Measurements from ENCODE around the gene TSPAN12. TPM values are rescaled to one million over a fixed set of nuclear protein-coding genes. Genes with fewer than 3 reads are reported as not detected.

Gene TSPAN12
- total RNA-seq, 1 experiment from 2014 or later: 17.3 TPM

DNA sequence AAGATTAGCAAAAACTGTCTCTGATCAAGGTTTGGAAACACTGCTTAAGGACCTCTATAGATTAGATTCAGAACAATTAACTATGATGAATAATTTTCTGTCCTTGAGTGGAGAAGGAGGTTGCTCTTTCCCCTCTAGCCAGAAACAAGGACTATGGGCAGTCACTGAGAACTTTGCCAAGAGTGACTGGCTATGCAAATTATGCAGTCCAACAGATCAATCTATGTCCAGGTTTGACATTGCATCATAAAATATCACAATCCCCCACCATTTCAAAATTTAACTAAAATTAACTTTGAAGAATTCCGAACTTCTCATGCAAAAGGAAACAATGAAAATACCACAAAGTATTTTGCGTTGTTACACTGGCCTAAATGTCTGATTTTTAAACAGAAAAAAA, 50.6 kb downstream of the TSPAN12 start:
- DNase-seq (ENCODE audit: low spot score): no peak
- no peak overlapping the region for H3K27ac Mint-ChIP-seq

More for the DNA sequence above, 50.6 kb downstream of the TSPAN12 start:
- no peak overlapping the region for H3K4me3 Mint-ChIP-seq
- POLR2A ChIA-PET: no interaction called here
- H3K9me3 Mint-ChIP-seq: no peaks in the 10 kb centered on the region
- CTCF ChIA-PET: interaction anchor here (0.6 to 3.0 kb wide), 2 partner anchors 15 to 51 kb away, joined by 4 to 28 read pairs; partner anchors contain the start of gene TSPAN12
- H3K27me3 Mint-ChIP-seq (ENCODE audit: low read depth): no peaks in the 10 kb centered on the region
- H3K4me1 Mint-ChIP-seq: 0 out of 2 replicates have a peak, but pooled peaks cover 3% of the 10 kb centered on the region
- ATAC-seq: no peak
- H3K36me3 Mint-ChIP-seq: no peaks in the 10 kb centered on the region
- TF ChIP-seq SOX15 (CRISPR knock-in tag; IDR thresholded peaks at IDR 0.05): no peak
- no peak for TF ChIP-seq RORB (CRISPR knock-in tag; IDR thresholded peaks at IDR 0.05)
- TF ChIP-seq, protein P1, sequence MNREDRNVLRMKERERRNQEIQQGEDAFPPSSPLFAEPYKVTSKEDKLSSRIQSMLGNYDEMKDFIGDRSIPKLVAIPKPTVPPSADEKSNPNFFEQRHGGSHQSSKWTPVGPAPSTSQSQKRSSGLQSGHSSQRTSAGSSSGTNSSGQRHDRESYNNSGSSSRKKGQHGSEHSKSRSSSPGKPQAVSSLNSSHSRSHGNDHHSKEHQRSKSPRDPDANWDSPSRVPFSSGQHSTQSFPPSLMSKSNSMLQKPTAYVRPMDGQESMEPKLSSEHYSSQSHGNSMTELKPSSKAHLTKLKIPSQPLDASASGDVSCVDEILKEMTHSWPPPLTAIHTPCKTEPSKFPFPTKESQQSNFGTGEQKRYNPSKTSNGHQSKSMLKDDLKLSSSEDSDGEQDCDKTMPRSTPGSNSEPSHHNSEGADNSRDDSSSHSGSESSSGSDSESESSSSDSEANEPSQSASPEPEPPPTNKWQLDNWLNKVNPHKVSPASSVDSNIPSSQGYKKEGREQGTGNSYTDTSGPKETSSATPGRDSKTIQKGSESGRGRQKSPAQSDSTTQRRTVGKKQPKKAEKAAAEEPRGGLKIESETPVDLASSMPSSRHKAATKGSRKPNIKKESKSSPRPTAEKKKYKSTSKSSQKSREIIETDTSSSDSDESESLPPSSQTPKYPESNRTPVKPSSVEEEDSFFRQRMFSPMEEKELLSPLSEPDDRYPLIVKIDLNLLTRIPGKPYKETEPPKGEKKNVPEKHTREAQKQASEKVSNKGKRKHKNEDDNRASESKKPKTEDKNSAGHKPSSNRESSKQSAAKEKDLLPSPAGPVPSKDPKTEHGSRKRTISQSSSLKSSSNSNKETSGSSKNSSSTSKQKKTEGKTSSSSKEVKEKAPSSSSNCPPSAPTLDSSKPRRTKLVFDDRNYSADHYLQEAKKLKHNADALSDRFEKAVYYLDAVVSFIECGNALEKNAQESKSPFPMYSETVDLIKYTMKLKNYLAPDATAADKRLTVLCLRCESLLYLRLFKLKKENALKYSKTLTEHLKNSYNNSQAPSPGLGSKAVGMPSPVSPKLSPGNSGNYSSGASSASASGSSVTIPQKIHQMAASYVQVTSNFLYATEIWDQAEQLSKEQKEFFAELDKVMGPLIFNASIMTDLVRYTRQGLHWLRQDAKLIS (CRISPR knock-in tag; IDR thresholded peaks at IDR 0.05; ENCODE audit: borderline replicate concordance): no peak
- TF ChIP-seq FOXK1 (CRISPR knock-in tag; IDR thresholded peaks at IDR 0.05): no peak
- no peak for TF ChIP-seq TEAD1 (CRISPR knock-in tag; IDR thresholded peaks at IDR 0.05)
- TF ChIP-seq, protein P2, sequence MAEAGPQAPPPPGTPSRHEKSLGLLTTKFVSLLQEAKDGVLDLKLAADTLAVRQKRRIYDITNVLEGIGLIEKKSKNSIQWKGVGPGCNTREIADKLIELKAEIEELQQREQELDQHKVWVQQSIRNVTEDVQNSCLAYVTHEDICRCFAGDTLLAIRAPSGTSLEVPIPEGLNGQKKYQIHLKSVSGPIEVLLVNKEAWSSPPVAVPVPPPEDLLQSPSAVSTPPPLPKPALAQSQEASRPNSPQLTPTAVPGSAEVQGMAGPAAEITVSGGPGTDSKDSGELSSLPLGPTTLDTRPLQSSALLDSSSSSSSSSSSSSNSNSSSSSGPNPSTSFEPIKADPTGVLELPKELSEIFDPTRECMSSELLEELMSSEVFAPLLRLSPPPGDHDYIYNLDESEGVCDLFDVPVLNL (CRISPR knock-in tag; IDR thresholded peaks at IDR 0.05; ENCODE audit: borderline replicate concordance, low read depth): no peak
- TF ChIP-seq, protein P3, sequence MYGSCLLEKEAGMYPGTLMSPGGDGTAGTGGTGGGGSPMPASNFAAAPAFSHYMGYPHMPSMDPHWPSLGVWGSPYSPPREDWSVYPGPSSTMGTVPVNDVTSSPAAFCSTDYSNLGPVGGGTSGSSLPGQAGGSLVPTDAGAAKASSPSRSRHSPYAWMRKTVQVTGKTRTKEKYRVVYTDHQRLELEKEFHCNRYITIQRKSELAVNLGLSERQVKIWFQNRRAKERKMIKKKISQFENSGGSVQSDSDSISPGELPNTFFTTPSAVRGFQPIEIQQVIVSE (CRISPR knock-in tag; IDR thresholded peaks at IDR 0.05; ENCODE audit: borderline replicate concordance): no peak
- TF ChIP-seq MXD4 (CRISPR knock-in tag; IDR thresholded peaks at IDR 0.05; ENCODE audit: borderline replicate concordance): no peak
- TF ChIP-seq, protein P4, sequence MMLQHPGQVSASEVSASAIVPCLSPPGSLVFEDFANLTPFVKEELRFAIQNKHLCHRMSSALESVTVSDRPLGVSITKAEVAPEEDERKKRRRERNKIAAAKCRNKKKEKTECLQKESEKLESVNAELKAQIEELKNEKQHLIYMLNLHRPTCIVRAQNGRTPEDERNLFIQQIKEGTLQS (CRISPR knock-in tag; conservative IDR thresholded peaks at IDR 0.05): no peak
- TF ChIP-seq, protein P5, sequence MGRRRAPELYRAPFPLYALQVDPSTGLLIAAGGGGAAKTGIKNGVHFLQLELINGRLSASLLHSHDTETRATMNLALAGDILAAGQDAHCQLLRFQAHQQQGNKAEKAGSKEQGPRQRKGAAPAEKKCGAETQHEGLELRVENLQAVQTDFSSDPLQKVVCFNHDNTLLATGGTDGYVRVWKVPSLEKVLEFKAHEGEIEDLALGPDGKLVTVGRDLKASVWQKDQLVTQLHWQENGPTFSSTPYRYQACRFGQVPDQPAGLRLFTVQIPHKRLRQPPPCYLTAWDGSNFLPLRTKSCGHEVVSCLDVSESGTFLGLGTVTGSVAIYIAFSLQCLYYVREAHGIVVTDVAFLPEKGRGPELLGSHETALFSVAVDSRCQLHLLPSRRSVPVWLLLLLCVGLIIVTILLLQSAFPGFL (CRISPR knock-in tag; IDR thresholded peaks at IDR 0.05; ENCODE audit: borderline replicate concordance): no peak
- no peak for TF ChIP-seq CREM (CRISPR knock-in tag; IDR thresholded peaks at IDR 0.05)
- TF ChIP-seq, protein P6, sequence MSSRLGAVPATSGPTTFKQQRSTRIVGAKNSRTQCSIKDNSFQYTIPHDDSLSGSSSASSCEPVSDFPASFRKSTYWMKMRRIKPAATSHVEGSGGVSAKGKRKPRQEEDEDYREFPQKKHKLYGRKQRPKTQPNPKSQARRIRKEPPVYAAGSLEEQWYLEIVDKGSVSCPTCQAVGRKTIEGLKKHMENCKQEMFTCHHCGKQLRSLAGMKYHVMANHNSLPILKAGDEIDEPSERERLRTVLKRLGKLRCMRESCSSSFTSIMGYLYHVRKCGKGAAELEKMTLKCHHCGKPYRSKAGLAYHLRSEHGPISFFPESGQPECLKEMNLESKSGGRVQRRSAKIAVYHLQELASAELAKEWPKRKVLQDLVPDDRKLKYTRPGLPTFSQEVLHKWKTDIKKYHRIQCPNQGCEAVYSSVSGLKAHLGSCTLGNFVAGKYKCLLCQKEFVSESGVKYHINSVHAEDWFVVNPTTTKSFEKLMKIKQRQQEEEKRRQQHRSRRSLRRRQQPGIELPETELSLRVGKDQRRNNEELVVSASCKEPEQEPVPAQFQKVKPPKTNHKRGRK (CRISPR knock-in tag; IDR thresholded peaks at IDR 0.05; ENCODE audit: borderline replicate concordance): no peak
- no peak for TF ChIP-seq NR3C1 (CRISPR knock-in tag; conservative IDR thresholded peaks at IDR 0.05; ENCODE audit: low read depth)
- TF ChIP-seq, protein P7, sequence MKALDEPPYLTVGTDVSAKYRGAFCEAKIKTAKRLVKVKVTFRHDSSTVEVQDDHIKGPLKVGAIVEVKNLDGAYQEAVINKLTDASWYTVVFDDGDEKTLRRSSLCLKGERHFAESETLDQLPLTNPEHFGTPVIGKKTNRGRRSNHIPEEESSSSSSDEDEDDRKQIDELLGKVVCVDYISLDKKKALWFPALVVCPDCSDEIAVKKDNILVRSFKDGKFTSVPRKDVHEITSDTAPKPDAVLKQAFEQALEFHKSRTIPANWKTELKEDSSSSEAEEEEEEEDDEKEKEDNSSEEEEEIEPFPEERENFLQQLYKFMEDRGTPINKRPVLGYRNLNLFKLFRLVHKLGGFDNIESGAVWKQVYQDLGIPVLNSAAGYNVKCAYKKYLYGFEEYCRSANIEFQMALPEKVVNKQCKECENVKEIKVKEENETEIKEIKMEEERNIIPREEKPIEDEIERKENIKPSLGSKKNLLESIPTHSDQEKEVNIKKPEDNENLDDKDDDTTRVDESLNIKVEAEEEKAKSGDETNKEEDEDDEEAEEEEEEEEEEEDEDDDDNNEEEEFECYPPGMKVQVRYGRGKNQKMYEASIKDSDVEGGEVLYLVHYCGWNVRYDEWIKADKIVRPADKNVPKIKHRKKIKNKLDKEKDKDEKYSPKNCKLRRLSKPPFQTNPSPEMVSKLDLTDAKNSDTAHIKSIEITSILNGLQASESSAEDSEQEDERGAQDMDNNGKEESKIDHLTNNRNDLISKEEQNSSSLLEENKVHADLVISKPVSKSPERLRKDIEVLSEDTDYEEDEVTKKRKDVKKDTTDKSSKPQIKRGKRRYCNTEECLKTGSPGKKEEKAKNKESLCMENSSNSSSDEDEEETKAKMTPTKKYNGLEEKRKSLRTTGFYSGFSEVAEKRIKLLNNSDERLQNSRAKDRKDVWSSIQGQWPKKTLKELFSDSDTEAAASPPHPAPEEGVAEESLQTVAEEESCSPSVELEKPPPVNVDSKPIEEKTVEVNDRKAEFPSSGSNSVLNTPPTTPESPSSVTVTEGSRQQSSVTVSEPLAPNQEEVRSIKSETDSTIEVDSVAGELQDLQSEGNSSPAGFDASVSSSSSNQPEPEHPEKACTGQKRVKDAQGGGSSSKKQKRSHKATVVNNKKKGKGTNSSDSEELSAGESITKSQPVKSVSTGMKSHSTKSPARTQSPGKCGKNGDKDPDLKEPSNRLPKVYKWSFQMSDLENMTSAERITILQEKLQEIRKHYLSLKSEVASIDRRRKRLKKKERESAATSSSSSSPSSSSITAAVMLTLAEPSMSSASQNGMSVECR (CRISPR knock-in tag; IDR thresholded peaks at IDR 0.05; ENCODE audit: borderline replicate concordance): no peak
- no peak for TF ChIP-seq KAT7 (CRISPR knock-in tag; IDR thresholded peaks at IDR 0.05; ENCODE audit: borderline replicate concordance)
- TF ChIP-seq ZNF416 (CRISPR knock-in tag; IDR thresholded peaks at IDR 0.05): no peak
- TF ChIP-seq, protein P8, sequence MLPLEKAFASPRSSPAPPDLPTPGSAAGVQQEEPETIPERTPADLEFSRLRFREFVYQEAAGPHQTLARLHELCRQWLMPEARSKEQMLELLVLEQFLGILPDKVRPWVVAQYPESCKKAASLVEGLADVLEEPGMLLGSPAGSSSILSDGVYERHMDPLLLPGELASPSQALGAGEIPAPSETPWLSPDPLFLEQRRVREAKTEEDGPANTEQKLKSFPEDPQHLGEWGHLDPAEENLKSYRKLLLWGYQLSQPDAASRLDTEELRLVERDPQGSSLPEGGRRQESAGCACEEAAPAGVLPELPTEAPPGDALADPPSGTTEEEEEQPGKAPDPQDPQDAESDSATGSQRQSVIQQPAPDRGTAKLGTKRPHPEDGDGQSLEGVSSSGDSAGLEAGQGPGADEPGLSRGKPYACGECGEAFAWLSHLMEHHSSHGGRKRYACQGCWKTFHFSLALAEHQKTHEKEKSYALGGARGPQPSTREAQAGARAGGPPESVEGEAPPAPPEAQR (CRISPR knock-in tag; IDR thresholded peaks at IDR 0.05): no peak
